ENCODE measurements around the gene SMIM8. TPM values are rescaled to one million over a fixed set of nuclear protein-coding genes. Genes with fewer than 3 reads are reported as not detected.

SMIM8 gene
- total and polyA plus RNA-seq, 4 donors: 2.3 to 6.1 (median 5.2) TPM

- Histone ChIP-seq H3K4me3 (ENCODE audit: low read depth in 1 of 3, low read length in 3 of 3) (no peak overlapping the region), H3K9ac (ENCODE audit: low read depth in 1 of 2, low read length in 2 of 2) (no peak overlapping the region), H3K27me3 (ENCODE audit: control insufficient read depth in 4 of 4, insufficient read depth in 4 of 4, low read length in 3 of 4) (no peaks in the 10 kb centered on the region), H3K27ac (ENCODE audit: low read depth in 1 of 2, low read length in 2 of 2) (no peak overlapping the region), H3K4me1 (ENCODE audit: control insufficient read depth in 4 of 4, insufficient read depth in 4 of 4, low read length in 3 of 4) (peaks cover 0 to 2% (median 0%) of the 10 kb centered on the region in 4 donors), H3K9me3 (ENCODE audit: control insufficient read depth in 4 of 4, low read length in 3 of 4) (no peaks in the 10 kb centered on the region), H3K36me3 (ENCODE audit: control insufficient read depth in 4 of 4, insufficient read depth in 3 of 4, low read depth in 1 of 4, low read length in 3 of 4) (peaks cover 0 to 3% (median under 1%) of the 10 kb centered on the region in 4 donors)
- TF ChIP-seq TAF1 (conservative IDR thresholded peaks at IDR 0.05) (no peak), GABPA (IDR thresholded peaks at IDR 0.05 in 1 of 2, conservative IDR thresholded peaks at IDR 0.05 in 1 of 2) (no peak), HNF4G (IDR thresholded peaks at IDR 0.05) (no peak), FOXA2 (IDR thresholded peaks at IDR 0.05) (no peak), RXRA (IDR thresholded peaks at IDR 0.05) (no peak), JUND (IDR thresholded peaks at IDR 0.05) (no peak), MAX (IDR thresholded peaks at IDR 0.05) (no peak), RAD21 (IDR thresholded peaks at IDR 0.05) (no peak), ZBTB33 (IDR thresholded peaks at IDR 0.05) (no peak), HNF4A (conservative IDR thresholded peaks at IDR 0.05) (no peak), FOXA1 (IDR thresholded peaks at IDR 0.05) (no peak)
- TF ChIP-seq, protein P1, sequence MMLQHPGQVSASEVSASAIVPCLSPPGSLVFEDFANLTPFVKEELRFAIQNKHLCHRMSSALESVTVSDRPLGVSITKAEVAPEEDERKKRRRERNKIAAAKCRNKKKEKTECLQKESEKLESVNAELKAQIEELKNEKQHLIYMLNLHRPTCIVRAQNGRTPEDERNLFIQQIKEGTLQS (IDR thresholded peaks at IDR 0.05): no peak
- TF ChIP-seq, protein P2, sequence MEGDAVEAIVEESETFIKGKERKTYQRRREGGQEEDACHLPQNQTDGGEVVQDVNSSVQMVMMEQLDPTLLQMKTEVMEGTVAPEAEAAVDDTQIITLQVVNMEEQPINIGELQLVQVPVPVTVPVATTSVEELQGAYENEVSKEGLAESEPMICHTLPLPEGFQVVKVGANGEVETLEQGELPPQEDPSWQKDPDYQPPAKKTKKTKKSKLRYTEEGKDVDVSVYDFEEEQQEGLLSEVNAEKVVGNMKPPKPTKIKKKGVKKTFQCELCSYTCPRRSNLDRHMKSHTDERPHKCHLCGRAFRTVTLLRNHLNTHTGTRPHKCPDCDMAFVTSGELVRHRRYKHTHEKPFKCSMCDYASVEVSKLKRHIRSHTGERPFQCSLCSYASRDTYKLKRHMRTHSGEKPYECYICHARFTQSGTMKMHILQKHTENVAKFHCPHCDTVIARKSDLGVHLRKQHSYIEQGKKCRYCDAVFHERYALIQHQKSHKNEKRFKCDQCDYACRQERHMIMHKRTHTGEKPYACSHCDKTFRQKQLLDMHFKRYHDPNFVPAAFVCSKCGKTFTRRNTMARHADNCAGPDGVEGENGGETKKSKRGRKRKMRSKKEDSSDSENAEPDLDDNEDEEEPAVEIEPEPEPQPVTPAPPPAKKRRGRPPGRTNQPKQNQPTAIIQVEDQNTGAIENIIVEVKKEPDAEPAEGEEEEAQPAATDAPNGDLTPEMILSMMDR (IDR thresholded peaks at IDR 0.05; ENCODE audit: low read depth, low read length, missing input control): no peak
- TF ChIP-seq, protein P3, sequence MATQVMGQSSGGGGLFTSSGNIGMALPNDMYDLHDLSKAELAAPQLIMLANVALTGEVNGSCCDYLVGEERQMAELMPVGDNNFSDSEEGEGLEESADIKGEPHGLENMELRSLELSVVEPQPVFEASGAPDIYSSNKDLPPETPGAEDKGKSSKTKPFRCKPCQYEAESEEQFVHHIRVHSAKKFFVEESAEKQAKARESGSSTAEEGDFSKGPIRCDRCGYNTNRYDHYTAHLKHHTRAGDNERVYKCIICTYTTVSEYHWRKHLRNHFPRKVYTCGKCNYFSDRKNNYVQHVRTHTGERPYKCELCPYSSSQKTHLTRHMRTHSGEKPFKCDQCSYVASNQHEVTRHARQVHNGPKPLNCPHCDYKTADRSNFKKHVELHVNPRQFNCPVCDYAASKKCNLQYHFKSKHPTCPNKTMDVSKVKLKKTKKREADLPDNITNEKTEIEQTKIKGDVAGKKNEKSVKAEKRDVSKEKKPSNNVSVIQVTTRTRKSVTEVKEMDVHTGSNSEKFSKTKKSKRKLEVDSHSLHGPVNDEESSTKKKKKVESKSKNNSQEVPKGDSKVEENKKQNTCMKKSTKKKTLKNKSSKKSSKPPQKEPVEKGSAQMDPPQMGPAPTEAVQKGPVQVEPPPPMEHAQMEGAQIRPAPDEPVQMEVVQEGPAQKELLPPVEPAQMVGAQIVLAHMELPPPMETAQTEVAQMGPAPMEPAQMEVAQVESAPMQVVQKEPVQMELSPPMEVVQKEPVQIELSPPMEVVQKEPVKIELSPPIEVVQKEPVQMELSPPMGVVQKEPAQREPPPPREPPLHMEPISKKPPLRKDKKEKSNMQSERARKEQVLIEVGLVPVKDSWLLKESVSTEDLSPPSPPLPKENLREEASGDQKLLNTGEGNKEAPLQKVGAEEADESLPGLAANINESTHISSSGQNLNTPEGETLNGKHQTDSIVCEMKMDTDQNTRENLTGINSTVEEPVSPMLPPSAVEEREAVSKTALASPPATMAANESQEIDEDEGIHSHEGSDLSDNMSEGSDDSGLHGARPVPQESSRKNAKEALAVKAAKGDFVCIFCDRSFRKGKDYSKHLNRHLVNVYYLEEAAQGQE (IDR thresholded peaks at IDR 0.05): no peak
- 95% methylated on average over 4 of the region's 4 CpGs for WGBS
- DNase-seq (ENCODE audit: low spot score): no peak
Measured at GRCh38 chr6:87340230-87340629, 17.8 kb downstream of the SMIM8 start.

DNA sequence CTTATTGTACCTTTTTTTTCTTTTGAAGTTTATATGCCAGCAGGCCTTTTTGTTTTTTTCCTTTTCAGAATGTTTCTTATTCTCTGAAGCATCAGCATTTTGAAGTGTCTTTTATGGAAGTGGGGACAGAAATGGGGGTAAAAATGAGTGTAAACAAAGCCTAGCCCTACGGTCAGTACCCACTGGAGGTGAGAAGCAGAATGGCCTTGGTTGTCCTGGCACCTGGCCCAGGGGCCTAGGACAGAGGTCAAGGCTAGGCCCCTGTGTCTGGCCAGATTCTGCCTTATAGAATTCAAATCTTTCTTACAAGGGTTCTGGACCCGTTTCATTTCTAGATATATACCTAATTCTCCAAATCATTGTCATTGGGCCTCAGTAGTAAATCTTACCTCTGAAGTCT lies 18.8 kb downstream of the SMIM8 start:
- no peaks in the 10 kb centered on the region for H3K9me3 ChIP-seq (ENCODE audit: control insufficient read depth in 4 of 4, low read length in 3 of 4)

More for the DNA sequence above, 18.8 kb downstream of the SMIM8 start:
- Histone ChIP-seq H3K27me3 (ENCODE audit: control insufficient read depth in 4 of 4, insufficient read depth in 4 of 4, low read length in 3 of 4) (no peaks in the 10 kb centered on the region), H3K4me1 (ENCODE audit: control insufficient read depth in 4 of 4, insufficient read depth in 4 of 4, low read length in 3 of 4) (peaks cover 0 to 2% (median 0%) of the 10 kb centered on the region in 4 donors), H3K27ac (ENCODE audit: low read depth in 1 of 2, low read length in 2 of 2) (no peak overlapping the region), H3K4me3 (ENCODE audit: low read depth in 1 of 3, low read length in 3 of 3) (no peak overlapping the region), H3K36me3 (ENCODE audit: control insufficient read depth in 4 of 4, insufficient read depth in 3 of 4, low read depth in 1 of 4, low read length in 3 of 4) (peaks cover 0 to 3% (median under 1%) of the 10 kb centered on the region in 4 donors), H3K9ac (ENCODE audit: low read depth in 1 of 2, low read length in 2 of 2) (no peak overlapping the region)
- no peak for DNase-seq (ENCODE audit: low spot score)
- 63% methylated on average over 2 of the region's 2 CpGs for WGBS
- peak in 1 of 2 donors; percentile 19 for TF ChIP-seq RXRA (IDR thresholded peaks at IDR 0.05)
- peak in 1 of 2 donors; percentile 47 for TF ChIP-seq HNF4A (conservative IDR thresholded peaks at IDR 0.05)
- TF ChIP-seq MAX (IDR thresholded peaks at IDR 0.05): no peak

Measured in liver (tissue), 9 donors.